Lower leg skin (tissue), 3 donors: Measurements from ENCODE around the gene GEMIN4.

ENCODE experiments used
- POLR2A ChIP-seq, 2 donors: fragments of 450-650 bp; IDR thresholded peaks; one replicate each; pipeline ENCODE4 v1.6.1; 2016 to 2017; ENCODE audit warnings: antibody characterized with exemption in 2 of 2, mild to moderate bottlenecking in 1 of 2, moderate library complexity in 1 of 2
- TF ChIP-seq, protein P1 (sequence below), 3 donors: fragments of 450-650 bp; IDR thresholded peaks; one replicate each; pipeline ENCODE4 v1.5.1; 2016; ENCODE audit warnings: antibody characterized with exemption in 3 of 3, mild to moderate bottlenecking in 3 of 3, moderate library complexity in 2 of 3

DNA sequence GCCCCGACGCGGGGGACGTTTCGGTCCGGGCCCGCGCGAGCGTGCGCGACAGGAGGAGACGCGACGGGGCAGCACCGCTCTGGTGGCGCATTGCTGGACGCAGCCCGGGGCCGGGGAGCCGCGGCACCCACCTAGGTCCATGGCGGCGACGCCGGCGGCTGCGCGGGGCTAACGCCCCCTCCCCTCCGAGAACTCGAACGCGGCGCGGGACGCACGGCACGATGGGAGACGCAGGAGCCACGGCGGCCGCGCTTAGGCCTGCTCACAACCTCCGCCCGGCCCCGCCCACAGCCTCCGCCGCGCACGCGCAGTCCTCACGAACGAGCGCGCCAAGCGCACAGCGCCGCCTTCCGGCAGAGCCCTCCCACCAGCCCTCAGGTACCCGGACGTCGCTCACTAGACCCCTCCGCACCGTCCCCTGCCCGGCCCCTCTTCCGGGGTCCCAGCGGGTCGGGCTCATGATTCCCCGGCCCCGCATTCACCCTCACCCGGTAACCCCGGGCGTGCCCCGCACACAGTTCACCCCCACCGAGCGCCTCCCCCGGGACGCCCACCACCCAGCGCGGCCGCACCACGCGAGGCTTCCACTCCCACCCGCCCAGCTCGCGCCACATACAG, at the start of gene GEMIN4:
- TF ChIP-seq, protein P1, sequence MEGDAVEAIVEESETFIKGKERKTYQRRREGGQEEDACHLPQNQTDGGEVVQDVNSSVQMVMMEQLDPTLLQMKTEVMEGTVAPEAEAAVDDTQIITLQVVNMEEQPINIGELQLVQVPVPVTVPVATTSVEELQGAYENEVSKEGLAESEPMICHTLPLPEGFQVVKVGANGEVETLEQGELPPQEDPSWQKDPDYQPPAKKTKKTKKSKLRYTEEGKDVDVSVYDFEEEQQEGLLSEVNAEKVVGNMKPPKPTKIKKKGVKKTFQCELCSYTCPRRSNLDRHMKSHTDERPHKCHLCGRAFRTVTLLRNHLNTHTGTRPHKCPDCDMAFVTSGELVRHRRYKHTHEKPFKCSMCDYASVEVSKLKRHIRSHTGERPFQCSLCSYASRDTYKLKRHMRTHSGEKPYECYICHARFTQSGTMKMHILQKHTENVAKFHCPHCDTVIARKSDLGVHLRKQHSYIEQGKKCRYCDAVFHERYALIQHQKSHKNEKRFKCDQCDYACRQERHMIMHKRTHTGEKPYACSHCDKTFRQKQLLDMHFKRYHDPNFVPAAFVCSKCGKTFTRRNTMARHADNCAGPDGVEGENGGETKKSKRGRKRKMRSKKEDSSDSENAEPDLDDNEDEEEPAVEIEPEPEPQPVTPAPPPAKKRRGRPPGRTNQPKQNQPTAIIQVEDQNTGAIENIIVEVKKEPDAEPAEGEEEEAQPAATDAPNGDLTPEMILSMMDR (IDR thresholded peaks at IDR 0.05), result peak in 1 of 3 donors; percentile 56
- TF ChIP-seq POLR2A (IDR thresholded peaks at IDR 0.05), result peak in 1 of 2 donors; percentile 39
